ENCODE data around the gene MYEOV.

Gene MYEOV

DNA sequence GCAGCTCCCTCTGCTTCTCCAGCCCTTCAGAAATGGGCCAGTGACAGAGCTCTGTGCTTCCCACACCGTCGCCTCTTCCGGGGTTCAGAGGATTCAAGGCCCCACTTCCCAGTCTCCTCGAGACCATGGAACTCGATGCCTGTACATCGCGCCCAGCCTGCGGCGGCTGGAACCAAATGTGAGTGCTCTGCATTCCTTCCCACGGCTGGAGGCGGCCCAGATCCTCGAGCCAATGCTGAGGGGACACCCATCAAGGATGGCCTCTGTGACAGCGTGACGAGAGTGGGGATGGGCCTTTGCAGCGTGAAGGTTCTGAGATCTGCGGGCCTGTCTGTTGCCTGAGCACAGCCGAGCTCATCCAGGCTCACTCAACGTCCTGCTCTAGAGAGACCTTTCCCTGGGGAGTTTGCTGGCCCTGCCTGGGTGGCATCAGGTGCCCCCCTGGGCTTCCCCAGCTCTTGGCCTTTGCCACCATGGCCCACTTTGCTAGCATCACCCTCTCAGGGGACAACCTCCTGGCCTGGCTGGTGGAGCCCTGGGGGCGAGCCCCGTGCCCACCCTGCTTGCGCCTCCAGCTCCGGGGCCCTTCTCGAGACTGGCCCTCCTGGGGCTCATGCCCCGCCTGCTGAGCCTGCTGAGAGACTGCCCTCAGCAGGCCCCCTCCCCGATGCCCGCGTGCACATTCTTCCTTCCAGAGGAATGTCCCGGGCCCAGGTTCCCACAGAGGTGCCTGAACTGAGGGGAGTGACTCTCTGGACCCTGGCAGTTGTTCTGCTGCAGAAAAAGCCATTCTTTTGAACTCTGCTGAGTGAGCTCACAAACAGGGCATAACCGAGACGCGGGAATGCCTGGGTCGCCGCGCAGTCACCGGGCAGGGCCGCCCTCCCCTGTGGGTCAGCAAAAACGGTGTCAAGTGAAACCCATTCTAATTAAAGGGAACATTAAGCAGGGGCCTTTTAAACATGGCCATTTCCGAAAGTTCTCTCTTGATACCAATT, 7.3 kb upstream of the MYEOV start:
- no peak for DNase-seq (ENCODE audit: low read depth)

DNA sequence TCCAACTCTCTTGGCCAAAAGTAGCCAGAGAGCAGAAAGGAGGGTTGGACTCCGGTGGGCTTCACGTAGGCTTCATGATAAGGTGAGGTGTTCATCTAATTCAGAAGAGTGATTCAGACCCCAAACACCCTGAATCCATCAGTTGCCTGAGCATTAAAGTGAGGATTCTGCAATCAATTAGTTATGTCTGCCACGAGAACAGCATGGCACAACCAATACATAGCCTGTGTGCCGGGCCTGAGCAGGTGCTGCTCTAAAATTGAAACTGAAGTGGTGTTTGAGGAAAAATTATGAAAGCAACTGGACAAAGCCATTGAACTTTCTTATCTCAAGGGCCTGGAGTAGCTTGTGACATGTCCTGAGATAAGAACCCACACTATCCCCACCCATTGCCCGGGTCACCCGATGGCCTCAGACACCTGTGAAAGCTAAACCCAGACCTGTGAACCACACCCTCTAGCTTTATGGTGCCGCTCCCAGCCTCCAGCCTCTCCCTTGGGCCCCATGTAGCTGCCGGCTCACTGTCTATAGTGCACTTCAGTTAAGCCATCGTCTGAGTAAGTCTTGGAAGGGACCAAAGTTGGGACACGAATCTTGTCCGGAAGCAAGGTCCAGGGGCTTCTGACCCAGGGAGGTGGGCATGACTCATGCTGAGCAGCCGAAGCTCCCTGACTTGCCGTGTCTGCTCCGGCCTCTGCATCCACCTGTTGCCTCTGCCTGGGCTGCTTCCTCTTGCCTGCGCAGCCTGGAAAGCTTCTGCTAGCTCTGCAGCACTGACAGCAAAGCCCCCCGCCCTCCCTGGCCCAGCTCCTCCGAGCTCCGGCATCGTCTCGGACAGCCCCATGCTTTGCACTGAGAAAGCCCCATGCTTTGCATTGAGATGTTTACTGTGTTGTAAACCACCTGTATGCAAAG, 5.7 kb upstream of the MYEOV start:
- DNase-seq (ENCODE audit: low read depth): no peak

DNA sequence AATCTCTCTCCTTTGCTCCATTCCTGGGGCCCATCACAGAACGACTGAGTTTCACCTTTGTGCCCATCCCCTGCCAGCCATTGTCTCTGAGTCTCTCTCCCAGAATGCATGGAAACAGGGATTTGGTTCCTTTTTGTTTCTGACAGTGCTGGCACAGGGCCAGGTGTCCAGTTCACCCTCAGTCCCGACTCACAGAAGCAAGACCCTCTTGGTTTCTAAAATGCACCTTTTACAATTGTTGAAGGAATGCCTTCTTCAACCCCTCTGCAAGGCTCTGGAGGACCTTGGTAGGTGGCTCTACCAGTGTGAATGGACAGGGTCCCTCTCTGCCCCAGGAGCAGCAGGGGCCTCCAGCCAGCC, 5.1 kb upstream of the MYEOV start:
- DNase-seq (ENCODE audit: low read depth): no peak

DNA sequence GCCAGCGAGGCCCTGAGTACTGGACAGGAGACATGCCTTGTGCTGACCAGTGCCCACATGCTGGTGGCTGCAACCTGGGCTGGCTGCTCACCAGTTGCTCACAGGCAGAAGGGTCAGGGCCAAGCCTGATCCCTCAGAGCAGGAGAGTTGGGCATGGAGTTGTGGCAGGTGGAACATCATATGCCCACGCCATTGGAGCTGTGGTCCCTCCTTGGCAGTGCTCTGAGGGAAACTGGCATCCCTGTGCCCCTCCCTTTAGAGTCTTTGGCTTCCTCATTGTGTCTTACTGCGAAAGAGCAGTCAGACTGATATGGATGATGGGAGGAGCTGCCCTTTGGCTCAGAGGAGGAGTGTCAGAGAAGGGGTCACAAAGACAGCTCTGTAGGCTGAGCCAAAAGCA, 3.1 kb upstream of the MYEOV start:
- DNase-seq (ENCODE audit: low read depth): no peak

DNA sequence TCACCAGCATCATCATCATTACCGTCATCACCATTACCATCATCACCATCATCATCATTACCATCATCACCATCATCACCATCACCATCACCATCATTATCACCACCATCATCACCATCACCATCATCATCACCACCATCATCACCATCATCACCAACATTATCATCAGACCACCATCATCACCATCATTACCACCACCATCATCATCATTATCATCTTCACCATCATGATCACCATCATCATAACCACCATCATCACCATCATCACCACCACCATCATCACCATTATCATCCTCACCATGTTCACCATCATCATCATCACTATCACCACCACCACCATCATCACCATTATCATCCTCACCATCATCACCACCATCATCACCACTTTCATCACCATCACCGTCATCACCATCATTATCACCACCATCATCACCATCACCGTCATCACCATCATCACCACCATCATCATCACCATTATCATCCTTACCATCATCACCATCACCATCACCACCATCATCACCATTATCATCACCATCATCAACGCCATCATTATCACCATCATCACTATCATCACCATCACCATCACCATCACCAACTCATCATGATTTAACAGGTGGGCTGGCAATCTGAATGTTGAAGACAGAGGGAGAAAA, 2.4 kb upstream of the MYEOV start:
- no peak for DNase-seq (ENCODE audit: low read depth)

DNA sequence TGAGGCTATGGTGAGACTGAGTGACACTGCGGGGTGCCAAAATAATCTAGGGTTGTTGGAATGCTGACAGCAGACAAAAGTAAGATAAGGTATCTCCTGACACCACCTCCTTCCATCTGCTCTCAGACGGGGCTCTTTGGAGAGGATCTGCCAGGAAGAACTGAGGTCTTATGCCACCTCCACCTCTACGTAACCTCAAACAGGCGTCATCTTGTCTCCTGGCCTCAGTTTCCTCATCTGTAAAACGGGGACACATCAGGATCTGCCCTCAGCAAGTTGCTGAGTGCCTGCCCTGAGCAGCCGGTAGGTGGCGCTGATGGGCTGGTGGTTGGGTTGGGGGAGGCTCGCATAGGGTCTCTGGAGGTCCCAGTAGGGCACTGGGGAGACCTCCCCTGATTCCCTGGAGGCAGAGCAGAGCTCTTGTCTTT, 1.7 kb upstream of the MYEOV start:
- no peak for DNase-seq (ENCODE audit: low read depth)

DNA sequence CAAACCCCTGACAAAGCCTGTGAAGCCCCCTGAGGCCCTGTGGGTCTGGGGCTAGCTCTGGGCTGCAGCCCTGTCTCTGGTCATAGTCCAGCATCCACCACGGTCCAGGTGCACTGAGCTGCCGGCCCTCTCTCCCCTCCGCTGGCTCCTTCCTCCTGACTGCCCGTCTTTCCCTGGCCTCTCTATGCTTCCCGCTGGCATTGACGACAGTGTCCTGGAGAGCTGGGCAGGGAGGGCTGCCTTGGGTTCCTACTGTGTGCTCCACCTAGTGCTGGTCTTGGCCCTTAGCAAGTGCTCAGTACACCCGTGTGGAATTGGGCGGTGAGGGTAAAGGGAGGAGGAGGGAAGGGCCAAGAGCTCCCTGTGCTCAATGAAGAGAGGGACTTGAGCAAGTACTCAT, 868 bp upstream of the MYEOV start:
- DNase-seq (ENCODE audit: low read depth): no peak

DNA sequence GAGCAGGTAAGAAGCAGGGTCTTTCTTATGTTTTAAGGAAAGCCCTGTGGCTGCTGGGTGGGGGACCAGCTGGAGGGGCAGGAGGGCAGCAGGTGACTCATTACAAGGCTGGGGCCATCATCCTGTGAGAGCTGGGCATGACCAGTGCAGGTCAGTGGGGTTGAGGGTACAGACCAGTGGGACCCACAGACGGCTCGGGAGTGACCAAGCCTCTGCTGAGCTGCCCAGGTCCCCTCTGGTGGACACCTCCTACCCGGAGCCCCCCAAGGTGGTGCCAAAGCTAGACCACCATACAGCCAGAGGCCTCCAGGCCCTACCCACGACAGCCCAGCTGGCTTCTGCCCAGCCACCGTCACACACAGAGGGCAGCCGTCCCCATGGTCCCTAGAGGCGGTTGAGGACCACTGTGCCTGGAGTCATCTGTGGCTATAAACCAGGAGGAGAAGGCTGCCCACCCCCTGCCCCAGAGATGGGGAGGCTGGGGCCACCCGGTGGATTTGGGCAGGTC, 670 bp downstream of the MYEOV start:
- no peak for DNase-seq (ENCODE audit: low read depth)

DNA sequence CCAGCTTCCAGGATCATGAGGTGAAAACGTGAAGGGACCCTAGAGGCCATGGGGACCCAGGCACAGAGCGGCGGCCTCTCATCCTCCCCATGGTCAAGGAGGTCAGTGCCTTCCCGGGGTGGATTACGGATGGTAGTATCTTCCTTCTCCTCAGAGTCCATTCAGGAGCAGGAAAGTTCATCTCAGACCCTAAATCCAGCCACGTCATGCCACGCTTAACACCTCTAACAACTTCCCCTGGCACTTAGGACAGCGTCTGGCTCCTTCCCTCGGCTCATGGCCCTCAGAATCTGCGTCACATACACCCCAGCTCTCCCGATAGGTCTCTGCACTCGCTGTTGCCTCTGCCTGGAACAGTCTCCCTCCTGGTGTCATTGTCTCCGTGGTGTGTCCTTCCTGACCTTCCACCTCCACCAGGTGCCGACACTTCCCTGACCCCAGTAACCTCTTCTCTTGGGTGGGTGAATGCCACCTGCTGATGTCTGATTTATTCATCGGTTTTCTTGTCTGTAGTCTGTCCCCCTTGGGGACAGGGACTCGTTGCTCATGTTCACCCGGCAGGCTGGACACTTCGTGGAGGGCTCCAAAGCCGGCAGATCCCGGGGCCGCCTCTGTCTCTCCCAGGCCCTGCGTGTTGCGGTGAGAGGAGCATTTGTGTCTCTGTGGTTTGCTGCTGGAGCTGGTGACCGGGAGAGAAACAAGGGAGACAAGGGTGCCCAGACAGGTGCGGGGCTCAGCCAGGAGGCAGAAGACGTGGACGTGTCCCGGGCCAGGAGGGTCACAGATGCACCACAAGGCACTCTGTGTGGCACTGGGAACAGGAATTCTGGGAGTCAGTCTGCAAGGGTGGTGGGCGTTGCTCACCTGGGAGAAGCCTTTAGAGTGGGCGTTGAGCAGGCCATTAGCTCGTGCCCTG, 1.4 kb downstream of the MYEOV start:
- no peak for DNase-seq (ENCODE audit: low read depth)

DNA sequence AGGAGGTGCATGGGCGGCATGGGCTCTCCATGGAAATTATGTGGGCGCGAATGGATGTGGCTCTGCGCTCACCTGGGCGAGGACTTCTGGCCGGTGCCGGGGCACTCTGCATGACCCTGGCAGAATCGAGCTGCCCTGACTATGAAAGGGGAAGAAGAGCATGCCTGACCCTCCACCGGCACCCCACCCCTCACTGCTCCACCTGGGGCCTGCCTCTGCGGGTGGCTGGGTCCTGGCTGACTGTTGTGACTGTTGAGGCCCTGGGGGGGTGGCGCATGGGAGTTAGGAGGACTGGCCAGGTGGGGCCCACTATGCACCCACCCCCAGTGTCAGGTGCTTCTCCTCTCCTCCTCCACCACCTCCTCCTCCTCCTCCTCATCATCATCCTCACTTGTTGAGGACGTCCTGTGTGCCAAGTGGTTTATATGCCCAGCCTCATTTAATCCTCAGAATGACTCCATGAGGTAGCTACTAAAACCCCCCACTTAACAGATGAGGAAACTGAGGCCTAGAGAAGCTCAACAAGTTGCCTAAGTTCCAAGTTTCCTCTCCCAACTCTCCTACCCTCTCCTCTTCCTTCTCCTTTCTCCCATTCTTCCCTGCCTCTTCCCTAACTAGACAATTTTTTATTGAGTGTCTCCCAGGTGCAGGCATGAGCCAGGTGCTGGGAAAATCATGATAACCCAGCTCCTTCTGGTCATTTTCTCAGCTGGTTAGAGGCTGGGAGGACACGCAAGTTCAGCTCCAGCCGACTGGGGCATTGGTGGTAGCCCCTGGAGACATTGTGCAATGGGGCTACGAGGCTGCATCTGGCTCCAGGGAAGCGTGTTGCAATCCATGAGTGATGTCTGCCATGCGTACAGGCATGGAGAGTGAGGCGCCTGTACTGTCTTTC, 2.3 kb downstream of the MYEOV start:
- peak; percentile 77 for DNase-seq (ENCODE audit: low read depth)

DNA sequence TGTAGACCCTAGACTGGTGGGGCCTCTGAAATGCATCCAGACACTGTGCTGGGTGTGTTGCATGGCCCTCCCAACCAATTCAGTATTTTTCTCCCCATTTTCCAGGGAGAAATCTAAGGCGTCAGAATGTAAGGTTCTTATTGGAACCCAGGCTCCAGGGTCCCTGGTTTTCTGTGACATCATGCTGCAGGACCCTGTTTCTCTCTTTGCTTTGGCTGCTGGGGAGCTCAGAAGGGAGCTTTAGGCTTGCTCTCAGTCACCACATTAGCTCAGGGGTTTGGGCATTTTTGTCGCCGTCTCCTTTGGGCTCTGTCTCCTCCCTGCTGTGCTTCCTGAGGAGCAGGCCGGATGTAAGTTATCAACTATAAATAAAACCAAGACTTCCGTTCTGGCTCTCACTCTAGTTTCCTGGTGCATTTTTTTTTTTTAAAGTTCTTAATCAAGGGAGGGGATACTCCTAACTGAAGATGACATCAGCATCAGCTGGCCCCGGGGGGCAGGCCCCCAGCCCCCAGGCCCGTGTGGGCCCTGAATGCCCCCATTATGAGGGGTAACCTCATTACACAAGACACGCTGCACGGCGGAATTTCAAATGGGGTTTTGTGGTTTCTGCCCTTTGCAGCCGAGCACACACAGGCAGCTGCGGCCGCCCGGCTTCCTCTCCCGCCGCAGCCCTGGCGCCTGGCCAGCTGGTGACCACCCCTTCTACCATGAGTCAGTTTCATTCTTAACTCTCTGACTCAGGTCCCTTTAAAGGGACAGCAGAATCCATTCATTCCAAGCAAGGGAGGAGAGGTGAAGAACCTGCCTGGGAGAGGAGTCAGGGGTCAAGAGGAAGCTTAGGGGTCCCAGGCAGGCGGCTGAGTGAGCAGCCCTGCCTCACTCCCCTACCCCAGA, 3.2 kb downstream of the MYEOV start:
- peak; percentile 91 for DNase-seq (ENCODE audit: low read depth)

DNA sequence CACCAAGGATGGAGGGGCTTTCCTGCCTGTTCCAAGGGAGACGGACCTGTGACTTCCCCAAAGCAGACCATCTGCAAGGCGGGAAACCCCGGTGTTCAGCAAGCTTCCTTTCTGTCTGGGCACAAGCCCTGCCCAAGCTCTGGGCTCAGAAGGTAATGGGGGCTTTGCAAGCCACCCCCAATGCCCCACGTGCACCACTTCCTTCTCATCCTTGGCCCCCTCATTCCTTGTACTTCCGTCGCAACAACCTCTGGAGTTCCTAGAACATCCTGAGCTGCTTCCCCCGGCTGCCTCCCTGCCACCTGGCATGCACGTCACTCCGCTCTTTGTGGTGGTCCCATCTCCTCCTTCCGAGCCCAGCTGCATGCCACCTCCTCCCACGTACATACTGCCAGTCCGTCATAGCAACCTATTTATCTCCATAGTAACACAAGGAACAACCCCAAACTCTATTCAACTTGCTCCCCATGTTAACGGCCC, 3.9 kb downstream of the MYEOV start:
- DNase-seq (ENCODE audit: low read depth): no peak

DNA sequence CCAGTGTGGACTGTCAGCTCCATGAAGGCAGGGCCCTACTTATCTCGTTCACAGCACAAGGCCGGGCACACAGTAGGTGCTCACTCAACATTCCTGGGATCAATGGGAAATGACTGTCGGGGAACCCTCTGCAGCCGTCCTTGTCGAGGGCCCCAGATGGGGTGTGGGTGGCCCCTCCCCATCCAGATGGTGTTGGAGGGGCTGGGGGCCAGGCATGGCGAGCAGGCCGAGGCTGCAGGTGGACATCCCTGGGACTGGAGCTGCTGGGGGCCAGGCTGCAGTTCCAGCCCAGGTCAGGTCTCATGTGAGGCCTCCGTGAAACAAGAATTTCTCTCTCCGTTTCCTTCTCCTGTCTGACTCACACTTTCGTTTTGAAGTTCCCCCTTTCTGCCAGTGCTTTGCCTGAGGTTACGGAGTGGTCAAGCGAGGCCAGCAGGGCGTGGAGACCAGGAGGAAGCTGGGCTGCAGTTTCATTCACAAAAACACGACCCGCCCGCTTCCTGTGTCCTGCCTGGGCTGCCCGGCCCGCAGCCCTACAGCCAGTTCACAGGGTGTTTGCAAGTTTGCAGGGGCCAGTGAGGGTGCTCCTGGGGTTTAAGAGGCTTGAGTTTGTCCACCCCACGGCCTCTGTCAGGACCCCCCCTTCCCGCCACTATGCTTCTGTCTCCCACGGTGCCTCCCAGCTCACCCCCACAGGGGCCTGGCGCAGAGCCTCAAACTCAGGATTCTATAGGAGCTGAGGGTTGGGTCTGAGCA, 4.5 kb downstream of the MYEOV start:
- peak; percentile 58 for DNase-seq (ENCODE audit: low read depth)

DNA sequence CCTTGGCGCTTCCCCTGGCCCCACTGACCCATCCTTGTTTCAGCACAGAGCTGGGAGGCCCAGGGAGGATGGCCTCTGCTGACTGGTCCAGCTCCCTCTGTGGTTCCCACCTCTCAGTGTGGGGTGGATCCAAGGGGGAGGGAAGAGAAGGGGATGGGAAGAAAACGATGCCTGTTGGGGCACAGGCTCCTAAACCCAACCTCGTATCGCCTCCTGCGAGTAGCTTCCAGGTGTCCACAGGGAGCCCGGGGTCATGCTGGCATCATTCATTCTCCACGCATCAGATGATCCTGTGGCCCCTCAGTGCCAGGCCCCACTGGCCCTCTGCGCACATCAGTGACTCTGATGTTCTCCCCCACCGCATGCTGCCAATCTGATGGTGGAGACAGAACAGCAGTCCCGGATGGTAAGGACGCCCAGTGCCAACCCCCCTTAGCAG, 5.1 kb downstream of the MYEOV start:
- no peak for DNase-seq (ENCODE audit: low read depth)

DNA sequence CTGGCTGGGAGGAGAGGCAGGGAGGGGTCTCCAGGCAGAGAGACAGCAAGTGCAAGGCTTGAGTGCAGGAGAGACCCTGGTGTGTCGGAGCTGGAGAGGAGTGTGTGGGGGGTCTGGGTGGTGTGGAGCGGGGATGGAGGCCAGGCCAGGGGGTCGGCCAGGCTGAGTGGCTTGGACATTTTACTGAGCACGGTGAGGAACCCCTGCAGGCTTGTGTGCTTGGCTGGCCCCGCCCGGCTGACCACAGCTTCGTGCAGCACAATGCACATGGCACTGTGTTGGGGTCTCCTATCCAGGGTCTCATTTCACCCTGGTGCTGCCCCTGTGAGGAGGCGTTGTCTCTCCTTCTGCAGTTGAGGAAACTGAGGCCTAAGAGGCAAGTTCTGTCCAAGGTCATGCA, 5.6 kb downstream of the MYEOV start:
- DNase-seq (ENCODE audit: low read depth): no peak

DNA sequence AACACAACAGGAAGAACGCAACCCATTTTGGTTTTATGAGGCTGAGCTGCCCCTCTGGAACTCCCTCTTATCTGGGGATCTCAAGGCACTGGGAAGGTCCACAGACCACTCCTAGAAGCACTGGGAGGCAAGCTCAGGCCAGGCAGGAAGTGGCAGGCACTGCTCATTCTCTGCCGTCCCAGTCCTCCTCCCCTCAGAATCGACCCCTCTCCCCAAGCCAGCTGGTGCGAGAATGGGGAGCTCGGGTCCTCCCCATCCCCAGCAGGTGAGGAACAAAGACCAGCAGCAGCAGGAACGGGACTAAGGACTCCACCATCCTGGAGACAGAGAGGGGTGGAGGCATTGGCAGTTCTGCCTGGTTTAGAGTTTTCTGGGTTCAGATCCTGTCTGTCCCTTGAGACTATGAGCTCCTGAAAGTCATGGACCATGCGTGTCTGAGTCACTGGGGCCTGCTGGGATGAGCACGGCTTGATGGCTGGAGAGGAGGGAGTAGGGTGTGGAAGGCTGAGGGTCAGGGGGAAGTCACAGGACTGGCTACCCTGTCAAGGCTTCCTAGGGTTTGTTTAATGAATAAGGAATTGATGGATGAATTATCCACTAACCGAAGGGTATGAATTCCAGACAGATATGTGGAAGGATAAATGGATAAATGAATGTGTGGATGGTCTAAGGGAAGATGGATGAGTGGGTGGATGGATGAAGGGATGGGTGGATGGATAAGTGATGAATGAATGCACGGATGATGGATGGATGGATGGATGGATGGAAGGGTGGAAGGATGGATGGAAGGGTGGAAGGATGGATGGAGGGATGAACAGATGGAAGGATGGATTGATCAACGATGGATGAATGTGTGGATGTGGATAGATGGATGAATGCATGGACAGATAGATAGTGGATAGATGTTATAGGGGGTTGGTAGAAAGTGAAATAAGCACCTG, 6.4 kb downstream of the MYEOV start:
- DNase-seq (ENCODE audit: low read depth): no peak

DNA sequence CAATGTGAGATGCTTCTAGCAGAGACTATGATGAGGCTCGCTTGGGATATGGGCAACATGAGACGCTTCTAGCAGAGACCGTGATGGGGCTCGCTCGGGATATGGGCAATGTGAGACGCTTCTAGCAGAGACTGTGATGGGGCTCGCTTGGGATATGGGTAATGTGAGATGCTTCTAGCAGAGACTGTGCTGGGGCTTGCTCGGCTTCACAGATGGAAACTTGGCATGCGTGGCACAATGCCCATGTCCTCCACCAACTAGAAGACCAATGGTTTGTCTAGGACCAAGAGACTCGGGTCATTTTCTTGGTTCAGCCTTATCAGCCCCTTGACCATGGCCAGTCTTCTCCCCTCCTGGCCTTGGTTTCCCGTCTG, 7.1 kb downstream of the MYEOV start:
- DNase-seq (ENCODE audit: low read depth): no peak
